HepG2 (cell line): Measurements from ENCODE around the gene ATP4A. TPM values are rescaled to one million over a fixed set of nuclear protein-coding genes. Genes with fewer than 3 reads are reported as not detected.

Experiments used
- AHR ChIP-seq: IDR thresholded peaks from 2 replicates; pipeline ENCODE4 v1.6.1; 2018; ENCODE audit warnings: missing genetic modification reagents, missing compliant biosample characterization
- ATF6 ChIP-seq: sonication (generic); formaldehyde crosslinking; conservative IDR thresholded peaks from 2 replicates; pipeline ENCODE4 v1.4.0; 2020; ENCODE audit warnings: missing genetic modification reagents
- CHCHD3 ChIP-seq: sonication (generic); formaldehyde crosslinking; IDR thresholded peaks from 2 replicates; pipeline ENCODE4 v1.8.0; 2022; ENCODE audit warnings: mild to moderate bottlenecking, missing genetic modification reagents, moderate library complexity
- EHMT2 ChIP-seq: fragments of 200-600 bp; sonication (generic); IDR thresholded peaks from 2 replicates; pipeline ENCODE4 v1.7.0; 2017; ENCODE audit warnings: antibody characterized with exemption, low read depth, low read length, borderline replicate concordance
- HES4 ChIP-seq: sonication (generic); formaldehyde crosslinking; IDR thresholded peaks from 2 replicates; pipeline ENCODE4 v1.9.0; 2021; ENCODE audit warnings: mild to moderate bottlenecking, missing genetic modification reagents, borderline replicate concordance
- HIVEP1 ChIP-seq: sonication (generic); formaldehyde crosslinking; IDR thresholded peaks from 2 replicates; pipeline ENCODE4 v1.4.0; 2020; ENCODE audit warnings: mild to moderate bottlenecking, missing genetic modification reagents
- HMGXB3 ChIP-seq: sonication (generic); formaldehyde crosslinking; IDR thresholded peaks from 2 replicates; pipeline ENCODE4 v1.4.0; 2020; ENCODE audit warnings: missing genetic modification reagents, borderline replicate concordance
- HNRNPLL ChIP-seq: fragments of 200-400 bp; formaldehyde crosslinking; IDR thresholded peaks from 2 replicates; pipeline ENCODE4 v1.6.1; 2017; ENCODE audit warnings: mild to moderate bottlenecking, low read depth, low read length; ENCODE audit not compliant: poor library complexity, severe bottlenecking
- HOXA3 ChIP-seq: sonication (generic); formaldehyde crosslinking; IDR thresholded peaks from 2 replicates; pipeline ENCODE4 v1.5.0; 2020; ENCODE audit warnings: missing genetic modification reagents
- KDM4B ChIP-seq: sonication (generic); formaldehyde crosslinking; IDR thresholded peaks from 2 replicates; pipeline ENCODE4 v1.4.0; 2020; ENCODE audit warnings: missing genetic modification reagents
- KDM5A ChIP-seq: fragments of 200-600 bp; sonication (generic); IDR thresholded peaks from 2 replicates; pipeline ENCODE4 v1.7.0; 2018; ENCODE audit warnings: antibody characterized with exemption, mild to moderate bottlenecking, low read length, borderline replicate concordance
- MAZ ChIP-seq, 2 experiments: sonication (generic) in 1 of 2; formaldehyde crosslinking in 1 of 2; IDR thresholded peaks; 2 replicates each; pipeline versions ENCODE4 v1.5.0 to v1.6.1; 2012 to 2020; ENCODE audit warnings: low read depth in 2 of 2, mild to moderate bottlenecking in 2 of 2, borderline replicate concordance in 1 of 2, improper control_type of control experiment in 1 of 2, low read length in 1 of 2, missing genetic modification reagents in 1 of 2, moderate library complexity in 1 of 2
- PHF21A ChIP-seq: sonication (generic); formaldehyde crosslinking; IDR thresholded peaks from 2 replicates; pipeline ENCODE4 v1.5.0; 2020; ENCODE audit warnings: mild to moderate bottlenecking, missing genetic modification reagents
- SALL1 ChIP-seq: sonication (generic); formaldehyde crosslinking; IDR thresholded peaks from 2 replicates; pipeline ENCODE4 v1.8.0; 2022; ENCODE audit warnings: mild to moderate bottlenecking, missing genetic modification reagents
- XBP1 ChIP-seq: sonication (generic); formaldehyde crosslinking; IDR thresholded peaks from 2 replicates; pipeline ENCODE4 v1.5.0; 2020; ENCODE audit warnings: missing genetic modification reagents
- ZGPAT ChIP-seq: IDR thresholded peaks from 2 replicates; pipeline ENCODE4 v1.6.1; 2016; ENCODE audit warnings: mild to moderate bottlenecking
- ZNF337 ChIP-seq: sonication (generic); formaldehyde crosslinking; IDR thresholded peaks from 2 replicates; pipeline ENCODE4 v1.5.1; 2020; ENCODE audit warnings: missing genetic modification reagents, low read depth, mild to moderate bottlenecking, borderline replicate concordance
- ZNF556 ChIP-seq: sonication (generic); formaldehyde crosslinking; IDR thresholded peaks from 2 replicates; pipeline ENCODE4 v1.4.0; 2020; ENCODE audit warnings: mild to moderate bottlenecking, missing genetic modification reagents, borderline replicate concordance
- ZNF720 ChIP-seq: sonication (generic); formaldehyde crosslinking; IDR thresholded peaks from 2 replicates; pipeline ENCODE4 v1.4.0; 2020; ENCODE audit warnings: missing genetic modification reagents
- ZNF878 ChIP-seq: sonication (generic); formaldehyde crosslinking; IDR thresholded peaks from 2 replicates; pipeline ENCODE4 v1.8.1; 2023; ENCODE audit warnings: mild to moderate bottlenecking, missing genetic modification reagents, moderate library complexity
- polyA plus RNA-seq, 8 experiments: library from polyadenylated mRNA; depleted of rRNA in 3 of 8; stranded (reverse) in 7 of 8; unstranded in 1 of 8; fragments of >200 nt; fragmentation: Illumina TruSeq in 4 of 8; extraction: Trizol in 4 of 8; gene quantifications; 2 replicates each; pipeline versions ENCODE4 v1.2.1 to v1.2.3, GENCODE V29; 2011 to 2016; ENCODE audit warnings: low read depth in 4 of 8, missing spikeins in 1 of 8, mixed read lengths in 1 of 8; ENCODE audit not compliant: insufficient read depth in 1 of 8
- total RNA-seq, 5 experiments: library from RNA; depleted of rRNA; stranded (reverse); fragments of >200 nt; fragmentation: Illumina TruSeq; extraction: Trizol; gene quantifications; 2 replicates each; pipeline ENCODE4 v1.2.3, GENCODE V29; 2016; ENCODE audit warnings: low read depth in 1 of 5

Gene ATP4A
- total and polyA plus RNA-seq, 2 of the 13 experiments (the other 11 are each of a cell fraction or from before 2014, with no cell fraction given) = 0.08 to 0.11 TPM

- TF ChIP-seq ZGPAT (CRISPR knock-in tag) (peak; percentile 60), ZNF337 (no peak), HNRNPLL (peak; percentile 63), CHCHD3 (CRISPR knock-in tag) (no peak), HOXA3 (CRISPR knock-in tag) (peak; percentile 53), ZNF878 (CRISPR knock-in tag) (no peak), PHF21A (CRISPR knock-in tag) (peak; percentile 77), KDM4B (peak; percentile 78; the same call in 1 of the 2 replicates), ATF6 (no peak), ZNF556 (CRISPR knock-in tag) (0 out of 2 replicates have a peak, but pooled peaks have one; percentile 44), ZNF720 (CRISPR knock-in tag) (no peak), SALL1 (CRISPR knock-in tag) (peak; percentile 72), MAZ (IDR thresholded peaks at IDR 0.05; ENCODE audit: borderline replicate concordance, low read depth, low read length) (peak; percentile 54; the same call in 1 of the 2 replicates), MAZ (CRISPR knock-in tag; IDR thresholded peaks at IDR 0.05; ENCODE audit: low read depth) (no peak), KDM5A (no peak; the same call in 1 of the 2 replicates), EHMT2 (no peak), AHR (CRISPR knock-in tag) (0 out of 2 replicates have a peak, but pooled peaks have one; percentile 47), XBP1 (CRISPR knock-in tag) (no peak), HMGXB3 (CRISPR knock-in tag) (peak; percentile 72), HES4 (0 out of 2 replicates have a peak, but pooled peaks have one; percentile 51), HIVEP1 (no peak)
These were observed 53.4 kb downstream of the ATP4A start (continued) for GRCh38 chr19:35509861-35510625.
